ENCODE data around the gene PHGDH.

- no peak for TF ChIP-seq POLR2AphosphoS5 (IDR thresholded peaks at IDR 0.05; ENCODE audit: low read depth, low read length)
- no peak for TF ChIP-seq POLR2A (IDR thresholded peaks at IDR 0.05; ENCODE audit: low read depth, low read length)
These were observed 3.8 kb downstream of the PHGDH start for GRCh38 chr1:119715542-119715941.
